ENCODE results near the gene BICD1. TPM values are rescaled to one million over a fixed set of nuclear protein-coding genes. Genes with fewer than 3 reads are reported as not detected.

BICD1 gene
- total and polyA plus RNA-seq, 2 experiments from 2014 or later: 59.3 to 83.6 TPM

DNA sequence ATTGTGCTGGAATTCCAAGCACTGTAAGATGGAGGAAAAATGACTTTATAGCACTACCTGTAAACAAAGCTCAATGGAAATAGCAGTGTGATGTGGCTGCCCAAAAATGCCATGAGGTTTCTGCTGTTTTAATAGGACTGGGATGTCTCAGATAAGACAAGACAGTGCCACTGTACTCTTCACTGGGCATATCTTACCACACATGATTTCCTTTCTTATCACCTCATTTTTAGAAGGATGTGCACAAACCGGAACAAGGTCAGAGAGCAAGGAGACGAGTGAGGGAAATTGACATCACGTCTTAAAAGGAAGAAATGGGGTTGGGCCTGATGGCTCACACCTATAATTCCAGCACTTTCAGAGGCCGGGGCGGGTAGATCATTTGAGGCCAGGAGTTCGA, 254.3 kb downstream of the BICD1 start (continued):
- TF ChIP-seq STAT1 (IDR thresholded peaks at IDR 0.05; ENCODE audit: unreplicated experiment): no peak

DNA sequence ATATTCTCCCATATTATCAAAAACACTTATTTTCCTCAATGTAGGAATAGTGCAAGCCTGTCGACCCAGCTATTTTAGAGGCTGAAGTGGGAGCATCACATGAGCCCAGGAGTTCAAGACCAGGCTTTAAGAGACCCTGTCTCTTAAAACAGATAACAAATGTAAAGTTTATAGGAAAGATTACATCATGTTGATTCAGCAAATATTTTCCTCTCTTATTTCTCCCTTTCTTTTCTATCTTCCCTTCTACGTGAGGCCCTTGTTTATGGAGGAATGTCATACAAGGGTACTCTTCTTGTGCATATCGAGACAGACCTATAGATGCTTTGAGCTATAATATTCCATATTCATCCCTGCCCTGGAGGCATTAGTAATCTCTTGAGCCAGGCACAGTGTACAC, 256.2 kb downstream of the BICD1 start:
- Histone ChIP-seq H3F3A (replicated peaks; ENCODE audit: low read depth) (no peaks in the 10 kb centered on the region), H3K27me3 (ENCODE audit: insufficient read depth) (no peaks in the 10 kb centered on the region), H3K79me2 (replicated peaks; ENCODE audit: insufficient read depth) (no peaks in the 10 kb centered on the region), H3K36me3 (ENCODE audit: insufficient read depth) (no peaks in the 10 kb centered on the region), H2AFZ (no peak overlapping the region), H4K20me1 (replicated peaks; ENCODE audit: insufficient read depth) (no peaks in the 10 kb centered on the region), H3K9me2 (ENCODE audit: insufficient read depth) (no peaks in the 10 kb centered on the region), H3K4me1 (ENCODE audit: insufficient read depth) (peaks cover 18% of the 10 kb centered on the region), H3K4me3 (no peak overlapping the region), H3K4me2 (0 out of 2 replicates have a peak overlapping the region, but pooled peaks have one; percentile 44), H3K27ac (ENCODE audit: low read depth) (no peak overlapping the region)
- H3K4me3 Mint-ChIP-seq: no peak overlapping the region
- H3K36me3 Mint-ChIP-seq (ENCODE audit: low read depth): no peaks in the 10 kb centered on the region; the same call in 1 of the 3 replicates
- TF ChIP-seq POLR2AphosphoS5 (IDR thresholded peaks at IDR 0.05; ENCODE audit: low read depth) (no peak), ZNF114 (CRISPR knock-in tag; IDR thresholded peaks at IDR 0.05) (no peak), EZH2 (IDR thresholded peaks at IDR 0.05; ENCODE audit: low read depth, unreplicated experiment) (no peak), STAT1 (IDR thresholded peaks at IDR 0.05; ENCODE audit: unreplicated experiment) (no peak), NANOG (IDR thresholded peaks at IDR 0.05; ENCODE audit: borderline replicate concordance) (no peak), ZNF331 (CRISPR knock-in tag; IDR thresholded peaks at IDR 0.05; ENCODE audit: low read depth) (no peak), EZH2phosphoT487 (IDR thresholded peaks at IDR 0.05; ENCODE audit: unreplicated experiment) (no peak), CREB1 (CRISPR knock-in tag; IDR thresholded peaks at IDR 0.05; ENCODE audit: low read depth) (no peak), JUNB (IDR thresholded peaks at IDR 0.05; ENCODE audit: unreplicated experiment) (no peak)
- TF ChIP-seq, protein P1, sequence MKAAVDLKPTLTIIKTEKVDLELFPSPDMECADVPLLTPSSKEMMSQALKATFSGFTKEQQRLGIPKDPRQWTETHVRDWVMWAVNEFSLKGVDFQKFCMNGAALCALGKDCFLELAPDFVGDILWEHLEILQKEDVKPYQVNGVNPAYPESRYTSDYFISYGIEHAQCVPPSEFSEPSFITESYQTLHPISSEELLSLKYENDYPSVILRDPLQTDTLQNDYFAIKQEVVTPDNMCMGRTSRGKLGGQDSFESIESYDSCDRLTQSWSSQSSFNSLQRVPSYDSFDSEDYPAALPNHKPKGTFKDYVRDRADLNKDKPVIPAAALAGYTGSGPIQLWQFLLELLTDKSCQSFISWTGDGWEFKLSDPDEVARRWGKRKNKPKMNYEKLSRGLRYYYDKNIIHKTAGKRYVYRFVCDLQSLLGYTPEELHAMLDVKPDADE (IDR thresholded peaks at IDR 0.05): no peak
- TF ChIP-seq, protein P2, sequence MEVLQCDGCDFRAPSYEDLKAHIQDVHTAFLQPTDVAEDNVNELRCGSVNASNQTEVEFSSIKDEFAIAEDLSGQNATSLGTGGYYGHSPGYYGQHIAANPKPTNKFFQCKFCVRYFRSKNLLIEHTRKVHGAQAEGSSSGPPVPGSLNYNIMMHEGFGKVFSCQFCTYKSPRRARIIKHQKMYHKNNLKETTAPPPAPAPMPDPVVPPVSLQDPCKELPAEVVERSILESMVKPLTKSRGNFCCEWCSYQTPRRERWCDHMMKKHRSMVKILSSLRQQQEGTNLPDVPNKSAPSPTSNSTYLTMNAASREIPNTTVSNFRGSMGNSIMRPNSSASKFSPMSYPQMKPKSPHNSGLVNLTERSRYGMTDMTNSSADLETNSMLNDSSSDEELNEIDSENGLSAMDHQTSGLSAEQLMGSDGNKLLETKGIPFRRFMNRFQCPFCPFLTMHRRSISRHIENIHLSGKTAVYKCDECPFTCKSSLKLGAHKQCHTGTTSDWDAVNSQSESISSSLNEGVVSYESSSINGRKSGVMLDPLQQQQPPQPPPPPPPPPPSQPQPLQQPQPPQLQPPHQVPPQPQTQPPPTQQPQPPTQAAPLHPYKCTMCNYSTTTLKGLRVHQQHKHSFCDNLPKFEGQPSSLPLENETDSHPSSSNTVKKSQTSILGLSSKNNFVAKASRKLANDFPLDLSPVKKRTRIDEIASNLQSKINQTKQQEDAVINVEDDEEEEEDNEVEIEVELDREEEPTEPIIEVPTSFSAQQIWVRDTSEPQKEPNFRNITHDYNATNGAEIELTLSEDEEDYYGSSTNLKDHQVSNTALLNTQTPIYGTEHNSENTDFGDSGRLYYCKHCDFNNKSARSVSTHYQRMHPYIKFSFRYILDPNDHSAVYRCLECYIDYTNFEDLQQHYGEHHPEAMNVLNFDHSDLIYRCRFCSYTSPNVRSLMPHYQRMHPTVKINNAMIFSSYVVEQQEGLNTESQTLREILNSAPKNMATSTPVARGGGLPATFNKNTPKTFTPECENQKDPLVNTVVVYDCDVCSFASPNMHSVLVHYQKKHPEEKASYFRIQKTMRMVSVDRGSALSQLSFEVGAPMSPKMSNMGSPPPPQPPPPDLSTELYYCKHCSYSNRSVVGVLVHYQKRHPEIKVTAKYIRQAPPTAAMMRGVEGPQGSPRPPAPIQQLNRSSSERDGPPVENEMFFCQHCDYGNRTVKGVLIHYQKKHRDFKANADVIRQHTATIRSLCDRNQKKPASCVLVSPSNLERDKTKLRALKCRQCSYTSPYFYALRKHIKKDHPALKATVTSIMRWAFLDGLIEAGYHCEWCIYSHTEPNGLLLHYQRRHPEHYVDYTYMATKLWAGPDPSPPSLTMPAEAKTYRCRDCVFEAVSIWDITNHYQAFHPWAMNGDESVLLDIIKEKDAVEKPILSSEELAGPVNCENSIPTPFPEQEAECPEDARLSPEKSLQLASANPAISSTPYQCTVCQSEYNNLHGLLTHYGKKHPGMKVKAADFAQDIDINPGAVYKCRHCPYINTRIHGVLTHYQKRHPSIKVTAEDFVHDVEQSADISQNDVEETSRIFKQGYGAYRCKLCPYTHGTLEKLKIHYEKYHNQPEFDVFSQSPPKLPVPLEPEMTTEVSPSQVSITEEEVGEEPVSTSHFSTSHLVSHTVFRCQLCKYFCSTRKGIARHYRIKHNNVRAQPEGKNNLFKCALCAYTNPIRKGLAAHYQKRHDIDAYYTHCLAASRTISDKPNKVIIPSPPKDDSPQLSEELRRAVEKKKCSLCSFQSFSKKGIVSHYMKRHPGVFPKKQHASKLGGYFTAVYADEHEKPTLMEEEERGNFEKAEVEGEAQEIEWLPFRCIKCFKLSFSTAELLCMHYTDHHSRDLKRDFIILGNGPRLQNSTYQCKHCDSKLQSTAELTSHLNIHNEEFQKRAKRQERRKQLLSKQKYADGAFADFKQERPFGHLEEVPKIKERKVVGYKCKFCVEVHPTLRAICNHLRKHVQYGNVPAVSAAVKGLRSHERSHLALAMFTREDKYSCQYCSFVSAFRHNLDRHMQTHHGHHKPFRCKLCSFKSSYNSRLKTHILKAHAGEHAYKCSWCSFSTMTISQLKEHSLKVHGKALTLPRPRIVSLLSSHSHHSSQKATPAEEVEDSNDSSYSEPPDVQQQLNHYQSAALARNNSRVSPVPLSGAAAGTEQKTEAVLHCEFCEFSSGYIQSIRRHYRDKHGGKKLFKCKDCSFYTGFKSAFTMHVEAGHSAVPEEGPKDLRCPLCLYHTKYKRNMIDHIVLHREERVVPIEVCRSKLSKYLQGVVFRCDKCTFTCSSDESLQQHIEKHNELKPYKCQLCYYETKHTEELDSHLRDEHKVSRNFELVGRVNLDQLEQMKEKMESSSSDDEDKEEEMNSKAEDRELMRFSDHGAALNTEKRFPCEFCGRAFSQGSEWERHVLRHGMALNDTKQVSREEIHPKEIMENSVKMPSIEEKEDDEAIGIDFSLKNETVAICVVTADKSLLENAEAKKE (CRISPR knock-in tag; IDR thresholded peaks at IDR 0.05): no peak
- TF ChIP-seq, protein P3, sequence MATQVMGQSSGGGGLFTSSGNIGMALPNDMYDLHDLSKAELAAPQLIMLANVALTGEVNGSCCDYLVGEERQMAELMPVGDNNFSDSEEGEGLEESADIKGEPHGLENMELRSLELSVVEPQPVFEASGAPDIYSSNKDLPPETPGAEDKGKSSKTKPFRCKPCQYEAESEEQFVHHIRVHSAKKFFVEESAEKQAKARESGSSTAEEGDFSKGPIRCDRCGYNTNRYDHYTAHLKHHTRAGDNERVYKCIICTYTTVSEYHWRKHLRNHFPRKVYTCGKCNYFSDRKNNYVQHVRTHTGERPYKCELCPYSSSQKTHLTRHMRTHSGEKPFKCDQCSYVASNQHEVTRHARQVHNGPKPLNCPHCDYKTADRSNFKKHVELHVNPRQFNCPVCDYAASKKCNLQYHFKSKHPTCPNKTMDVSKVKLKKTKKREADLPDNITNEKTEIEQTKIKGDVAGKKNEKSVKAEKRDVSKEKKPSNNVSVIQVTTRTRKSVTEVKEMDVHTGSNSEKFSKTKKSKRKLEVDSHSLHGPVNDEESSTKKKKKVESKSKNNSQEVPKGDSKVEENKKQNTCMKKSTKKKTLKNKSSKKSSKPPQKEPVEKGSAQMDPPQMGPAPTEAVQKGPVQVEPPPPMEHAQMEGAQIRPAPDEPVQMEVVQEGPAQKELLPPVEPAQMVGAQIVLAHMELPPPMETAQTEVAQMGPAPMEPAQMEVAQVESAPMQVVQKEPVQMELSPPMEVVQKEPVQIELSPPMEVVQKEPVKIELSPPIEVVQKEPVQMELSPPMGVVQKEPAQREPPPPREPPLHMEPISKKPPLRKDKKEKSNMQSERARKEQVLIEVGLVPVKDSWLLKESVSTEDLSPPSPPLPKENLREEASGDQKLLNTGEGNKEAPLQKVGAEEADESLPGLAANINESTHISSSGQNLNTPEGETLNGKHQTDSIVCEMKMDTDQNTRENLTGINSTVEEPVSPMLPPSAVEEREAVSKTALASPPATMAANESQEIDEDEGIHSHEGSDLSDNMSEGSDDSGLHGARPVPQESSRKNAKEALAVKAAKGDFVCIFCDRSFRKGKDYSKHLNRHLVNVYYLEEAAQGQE (IDR thresholded peaks at IDR 0.05; ENCODE audit: unreplicated experiment): no peak
- TF ChIP-seq, protein P4, sequence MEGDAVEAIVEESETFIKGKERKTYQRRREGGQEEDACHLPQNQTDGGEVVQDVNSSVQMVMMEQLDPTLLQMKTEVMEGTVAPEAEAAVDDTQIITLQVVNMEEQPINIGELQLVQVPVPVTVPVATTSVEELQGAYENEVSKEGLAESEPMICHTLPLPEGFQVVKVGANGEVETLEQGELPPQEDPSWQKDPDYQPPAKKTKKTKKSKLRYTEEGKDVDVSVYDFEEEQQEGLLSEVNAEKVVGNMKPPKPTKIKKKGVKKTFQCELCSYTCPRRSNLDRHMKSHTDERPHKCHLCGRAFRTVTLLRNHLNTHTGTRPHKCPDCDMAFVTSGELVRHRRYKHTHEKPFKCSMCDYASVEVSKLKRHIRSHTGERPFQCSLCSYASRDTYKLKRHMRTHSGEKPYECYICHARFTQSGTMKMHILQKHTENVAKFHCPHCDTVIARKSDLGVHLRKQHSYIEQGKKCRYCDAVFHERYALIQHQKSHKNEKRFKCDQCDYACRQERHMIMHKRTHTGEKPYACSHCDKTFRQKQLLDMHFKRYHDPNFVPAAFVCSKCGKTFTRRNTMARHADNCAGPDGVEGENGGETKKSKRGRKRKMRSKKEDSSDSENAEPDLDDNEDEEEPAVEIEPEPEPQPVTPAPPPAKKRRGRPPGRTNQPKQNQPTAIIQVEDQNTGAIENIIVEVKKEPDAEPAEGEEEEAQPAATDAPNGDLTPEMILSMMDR (conservative IDR thresholded peaks at IDR 0.05; ENCODE audit: low read depth in 2 of 2): no peak
- no peak for DNase-seq (ENCODE audit: low spot score)
- peaks cover 31% of the 10 kb centered on the region for H3K4me1 Mint-ChIP-seq
- peaks cover 6% of the 10 kb centered on the region for H3K27me3 Mint-ChIP-seq (ENCODE audit: insufficient read depth, low read depth, poor library complexity)
- peak overlapping the region; percentile 33; the same call in 1 of the 2 replicates for H3K27ac Mint-ChIP-seq
- H3K9me3 Mint-ChIP-seq: no peaks in the 10 kb centered on the region
- no peak; the same call in 2 of the 3 replicates for ATAC-seq
